ENCODE results near the gene STING1. TPM values are rescaled to one million over a fixed set of nuclear protein-coding genes. Genes with fewer than 3 reads are reported as not detected.

STING1 gene
- polyA plus RNA-seq, 1 of the 3 experiments (the other 2 are of a cell fraction) = 98.4 TPM

- TF ChIP-seq PBX3 (IDR thresholded peaks at IDR 0.05) (no peak), MEF2A (IDR thresholded peaks at IDR 0.05; ENCODE audit: borderline replicate concordance, low read depth) (no peak)
These were observed 56.2 kb downstream of the STING1 start (continued) for GRCh38 chr5:139426203-139426885.

Small RNA genes lying within 50 kb of the gene (small RNA-seq; reads per million reads assigned to genes)
- gene RNU5B-4P = 0 reads per million in 7 experiments

Other genes starting within 250 kb of the STING1 start
- gene MATR3, start 189.0 kb downstream of the STING1 start, polyA plus RNA-seq (2012; rRNA removed) = 40.4 and 63.6 TPM in 2 replicates
- gene PAIP2, start 140.9 kb downstream of the STING1 start, polyA plus RNA-seq (2012; rRNA removed) = 52.9 and 73.2 TPM in 2 replicates
- gene SLC23A1, start 99.5 kb downstream of the STING1 start, polyA plus RNA-seq (2012; rRNA removed) = not detected in 2 replicates
- gene MZB1, start 92.8 kb downstream of the STING1 start, polyA plus RNA-seq (2012; rRNA removed) = 0.06 TPM in 1 of 2 replicates, not detected in the other
- 0.44 and 0.62 TPM in 2 replicates for gene PROB1, start 87.7 kb downstream of the STING1 start, polyA plus RNA-seq (2012; rRNA removed)
- gene SPATA24, start 78.7 kb downstream of the STING1 start, polyA plus RNA-seq (2012; rRNA removed) = 7.6 and 10.8 TPM in 2 replicates
- gene DNAJC18, start 43.2 kb downstream of the STING1 start, polyA plus RNA-seq (2012; rRNA removed) = 7.4 and 10.3 TPM in 2 replicates
- 10.9 and 13.5 TPM in 2 replicates for gene ECSCR, start 20.0 kb downstream of the STING1 start, polyA plus RNA-seq (2012; rRNA removed)
- not detected in 2 replicates for gene SMIM33, start 11.8 kb downstream of the STING1 start, polyA plus RNA-seq (2012; rRNA removed)
- 22.8 and 24.5 TPM in 2 replicates for gene UBE2D2, start 78.6 kb upstream of the STING1 start, polyA plus RNA-seq (2012; rRNA removed)
- gene CXXC5, start 165.6 kb upstream of the STING1 start, polyA plus RNA-seq (2012; rRNA removed) = 47.4 and 52.9 TPM in 2 replicates